Astrocyte (in vitro differentiated cells and primary cell): ENCODE results near the gene NLRC4. TPM values are rescaled to one million over a fixed set of nuclear protein-coding genes. Genes with fewer than 3 reads are reported as not detected.
A peak's percentile ranks its signal among the peaks of the same experiment; 100 is the strongest.

ENCODE experiments used
- DNase-seq: peaks from one replicate; pipeline ENCODE4 v3.0.0-alpha.2; 2010; ENCODE audit warnings: low read depth
- FAIRE-seq: peaks from 2 replicates; lab custom pipeline; 2011; peaks lifted over from hg19 to GRCh38; lab: Jason Lieb, UNC
- H2AFZ ChIP-seq: 2 replicates; pipeline ENCODE4 v1.6.0; 2012; ENCODE audit warnings: low read depth, low read length, inconsistent platforms
- H3K27ac ChIP-seq: 2 replicates; pipeline ENCODE4 v1.5.1; 2011; ENCODE audit warnings: low read depth, low read length, inconsistent platforms
- H3K27me3 ChIP-seq: 2 replicates; pipeline ENCODE4 v1.6.0; 2011; ENCODE audit warnings: low read length, inconsistent platforms; ENCODE audit not compliant: insufficient read depth
- H3K36me3 ChIP-seq: 2 replicates; pipeline ENCODE4 v1.5.1; 2011; ENCODE audit warnings: low read length, inconsistent platforms; ENCODE audit not compliant: insufficient read depth
- H3K4me1 ChIP-seq: 2 replicates; pipeline ENCODE4 v1.5.1; 2011; ENCODE audit warnings: low read length, inconsistent platforms; ENCODE audit not compliant: insufficient read depth
- H3K4me2 ChIP-seq: 2 replicates; pipeline ENCODE4 v1.6.0; 2012; ENCODE audit warnings: low read length, inconsistent platforms
- H3K4me3 ChIP-seq: 2 replicates; pipeline ENCODE4 v1.5.1; 2011; ENCODE audit warnings: low read depth, mild to moderate bottlenecking, low read length, inconsistent platforms; ENCODE audit not compliant: insufficient read depth
- H3K79me2 ChIP-seq: 2 replicates; pipeline ENCODE4 v1.6.0; 2012; ENCODE audit warnings: mild to moderate bottlenecking, low read length, inconsistent platforms; ENCODE audit not compliant: insufficient read depth
- H3K9ac ChIP-seq: 2 replicates; pipeline ENCODE4 v1.6.0; 2012; ENCODE audit warnings: mild to moderate bottlenecking, low read length, inconsistent platforms
- H3K9me3 ChIP-seq: 2 replicates; pipeline ENCODE4 v1.5.1; 2012; ENCODE audit warnings: low read depth, mild to moderate bottlenecking, low read length, inconsistent platforms; ENCODE audit not compliant: insufficient read depth
- H4K20me1 ChIP-seq: 2 replicates; pipeline ENCODE4 v1.6.0; 2012; ENCODE audit warnings: low read length, inconsistent platforms; ENCODE audit not compliant: insufficient read depth
- H3K27ac Mint-ChIP-seq: one replicate; pipeline ENCODE4 v1.8.0; 2021; ENCODE audit warnings: mild to moderate bottlenecking, mixed read lengths; ENCODE audit not compliant: unreplicated experiment
- H3K27me3 Mint-ChIP-seq: one replicate; pipeline ENCODE4 v1.8.0; 2021; ENCODE audit warnings: low read depth, mixed read lengths; ENCODE audit not compliant: unreplicated experiment
- H3K36me3 Mint-ChIP-seq: one replicate; pipeline ENCODE4 v1.8.0; 2021; ENCODE audit warnings: low read depth, mixed read lengths; ENCODE audit not compliant: unreplicated experiment
- H3K4me1 Mint-ChIP-seq: one replicate; pipeline ENCODE4 v1.8.0; 2021; ENCODE audit warnings: low read depth, mixed read lengths; ENCODE audit not compliant: unreplicated experiment
- H3K4me3 Mint-ChIP-seq: one replicate; pipeline ENCODE4 v1.8.0; 2021; ENCODE audit warnings: mild to moderate bottlenecking, moderate library complexity, mixed read lengths; ENCODE audit not compliant: unreplicated experiment
- H3K9me3 Mint-ChIP-seq: one replicate; pipeline ENCODE4 v1.8.0; 2021; ENCODE audit warnings: mild to moderate bottlenecking, mixed read lengths; ENCODE audit not compliant: unreplicated experiment
- CTCF ChIP-seq: IDR thresholded peaks from 2 replicates; pipeline ENCODE4 v1.5.1; 2011; ENCODE audit warnings: low read depth, mild to moderate bottlenecking, inconsistent platforms, low read length, moderate library complexity; ENCODE audit not compliant: insufficient read depth
- EZH2 ChIP-seq: IDR thresholded peaks from 2 replicates; pipeline ENCODE4 v1.6.1; 2012; ENCODE audit warnings: mild to moderate bottlenecking, low read length, inconsistent platforms; ENCODE audit not compliant: insufficient read depth
- total RNA-seq: library from RNA; stranded (reverse); gene quantifications from 2 replicates; pipeline ENCODE4 v1.2.1, GENCODE V29; 2021

Gene NLRC4
- total RNA-seq, 1 donor from 2014 or later = not detected

DNA sequence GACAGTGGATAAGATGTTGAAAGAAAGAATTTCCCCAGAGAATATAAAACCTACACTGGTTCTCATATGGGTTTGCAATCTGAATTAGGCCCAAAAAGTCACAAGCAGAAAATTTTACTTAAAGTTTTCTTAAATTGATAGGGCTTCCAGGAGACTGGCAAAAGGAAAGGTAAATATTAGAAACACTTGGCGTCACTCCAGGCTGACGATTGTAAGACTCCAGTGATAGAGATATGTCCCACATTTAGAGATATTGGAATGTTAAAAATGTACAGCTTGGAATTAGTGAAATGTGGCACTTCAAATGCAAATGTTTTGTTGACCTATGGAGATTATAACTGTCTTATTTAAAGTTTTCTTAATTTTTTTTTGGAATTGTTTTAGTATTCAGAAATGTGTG lies 27.1 kb upstream of the NLRC4 start:
- no peak for FAIRE-seq
- DNase-seq = no peak
- Histone ChIP-seq H3K36me3 (peaks cover 4% of the 10 kb centered on the region), H3K4me3 (no peak overlapping the region), H3K79me2 (peaks cover 45% of the 10 kb centered on the region), H2AFZ (no peak overlapping the region), H3K9ac (no peak overlapping the region), H3K27me3 (no peaks in the 10 kb centered on the region), H3K9me3 (no peaks in the 10 kb centered on the region), H3K4me2 (no peak overlapping the region), H4K20me1 (peaks cover 1% of the 10 kb centered on the region), H3K27ac (no peak overlapping the region), H3K4me1 (peaks cover 7% of the 10 kb centered on the region)
- Mint-ChIP-seq H3K4me3 (no peak overlapping the region), H3K27ac (no peak overlapping the region), H3K4me1 (peaks cover 4% of the 10 kb centered on the region), H3K36me3 (peaks cover 14% of the 10 kb centered on the region), H3K9me3 (peaks cover 6% of the 10 kb centered on the region), H3K27me3 (no peaks in the 10 kb centered on the region)
- TF ChIP-seq EZH2 = no peak
- no peak for TF ChIP-seq CTCF

- no peak for DNase-seq
- Histone ChIP-seq H4K20me1 (peaks cover 5% of the 10 kb centered on the region), H3K27me3 (no peaks in the 10 kb centered on the region), H3K4me3 (no peak overlapping the region), H3K4me2 (no peak overlapping the region), H3K9me3 (no peaks in the 10 kb centered on the region), H2AFZ (no peak overlapping the region), H3K27ac (no peak overlapping the region), H3K36me3 (peaks cover 2% of the 10 kb centered on the region), H3K4me1 (peaks cover 7% of the 10 kb centered on the region), H3K79me2 (peaks cover 62% of the 10 kb centered on the region), H3K9ac (no peak overlapping the region)
- Mint-ChIP-seq H3K4me3 (no peak overlapping the region), H3K27me3 (no peaks in the 10 kb centered on the region), H3K36me3 (peaks cover 6% of the 10 kb centered on the region), H3K9me3 (peaks cover under 1% of the 10 kb centered on the region), H3K27ac (no peak overlapping the region), H3K4me1 (peaks cover 4% of the 10 kb centered on the region)
- TF ChIP-seq CTCF (no peak), EZH2 (no peak)
- FAIRE-seq = no peak
Measured at GRCh38 chr2:32290000-32290339, 25.3 kb upstream of the NLRC4 start.

DNA sequence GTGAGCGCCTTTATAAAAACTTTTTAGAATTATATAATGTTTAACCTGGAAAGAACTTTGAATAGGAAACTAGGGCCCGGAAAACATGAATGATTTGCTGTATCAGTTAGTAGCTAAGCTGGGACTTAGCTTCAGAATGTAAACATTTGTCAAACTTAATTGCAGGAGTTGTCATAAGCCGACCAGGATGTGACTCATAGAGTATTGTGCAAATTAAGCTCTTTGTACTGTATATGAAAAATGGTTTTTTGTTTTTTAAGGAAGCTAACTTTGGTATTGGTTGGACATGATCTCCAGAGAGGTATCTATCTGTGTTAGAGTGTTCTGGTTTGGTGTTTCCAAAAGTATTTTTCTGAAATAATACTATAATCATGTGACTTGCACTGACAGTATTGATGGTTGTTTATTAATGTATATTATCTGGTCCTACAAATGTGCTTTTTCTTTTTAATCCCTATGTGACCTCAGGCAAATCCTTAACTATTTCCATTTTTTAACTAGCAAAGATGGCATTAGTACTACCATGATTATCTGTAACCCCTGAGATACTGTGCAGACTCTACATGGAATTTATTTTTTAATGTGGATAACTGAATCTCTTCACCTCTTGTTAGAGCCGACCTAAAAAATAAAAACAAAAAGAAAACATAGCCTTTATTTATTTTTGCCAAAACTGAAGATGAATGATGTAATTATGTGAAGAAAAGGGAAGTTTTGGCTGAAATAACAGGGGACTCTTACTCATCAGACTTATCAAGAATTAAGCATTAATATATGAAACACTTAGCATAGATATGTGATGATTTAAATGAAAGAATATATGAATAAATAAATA lies 24.7 kb upstream of the NLRC4 start:
- Histone ChIP-seq H3K27ac (peak overlapping the region; percentile 33), H3K36me3 (peaks cover 2% of the 10 kb centered on the region), H3K4me2 (peak overlapping the region; percentile 19), H3K27me3 (no peaks in the 10 kb centered on the region), H3K9ac (no peak overlapping the region), H3K79me2 (peaks cover 68% of the 10 kb centered on the region), H3K4me1 (peaks cover 10% of the 10 kb centered on the region), H3K9me3 (no peaks in the 10 kb centered on the region), H3K4me3 (no peak overlapping the region), H2AFZ (no peak overlapping the region), H4K20me1 (peaks cover 11% of the 10 kb centered on the region)
- peaks cover 2% of the 10 kb centered on the region for H3K36me3 Mint-ChIP-seq
- H3K4me1 Mint-ChIP-seq = peaks cover 10% of the 10 kb centered on the region
- TF ChIP-seq CTCF (no peak), EZH2 (no peak)
- DNase-seq = peak; percentile 73
- peak overlapping the region; percentile 23 for H3K27ac Mint-ChIP-seq
- no peak overlapping the region for H3K4me3 Mint-ChIP-seq
- H3K9me3 Mint-ChIP-seq = no peaks in the 10 kb centered on the region
- no peak for FAIRE-seq
- H3K27me3 Mint-ChIP-seq = no peaks in the 10 kb centered on the region
